SU-DHL-6 (cell line): ENCODE data around the gene SOBP.

ENCODE experiments used
- H2AFZ ChIP-seq: fragments of 200-600 bp; sonication (generic); 2 replicates; pipeline ENCODE4 v1.6.1; 2014; ENCODE audit warnings: low read depth, mild to moderate bottlenecking, moderate library complexity, mixed read lengths, antibody characterized with exemption, low read length; ENCODE audit not compliant: severe bottlenecking
- H3F3A ChIP-seq: fragments of 200-600 bp; shearing (Covaris generic); 2 replicates; pipeline ENCODE4 v1.6.0; 2016; ENCODE audit warnings: antibody characterized with exemption, mild to moderate bottlenecking; ENCODE audit not compliant: insufficient read depth
- H3K27ac ChIP-seq: fragments of 200-600 bp; sonication (generic); 2 replicates; pipeline ENCODE4 v1.5.1; 2016; ENCODE audit warnings: low read depth, mild to moderate bottlenecking, low read length, moderate library complexity, mixed read lengths
- H3K27me3 ChIP-seq: fragments of 200-600 bp; sonication (generic), shearing (Covaris generic); 2 replicates; pipeline ENCODE4 v1.6.0; 2014; ENCODE audit warnings: mild to moderate bottlenecking, low read length
- H3K36me3 ChIP-seq: fragments of 200-600 bp; sonication (generic); 2 replicates; pipeline ENCODE4 v1.6.1; 2014; ENCODE audit warnings: mild to moderate bottlenecking, low read length, mixed read lengths
- H3K4me2 ChIP-seq: fragments of 300-600, 200-600 bp; shearing (Covaris generic), sonication (generic); 2 replicates; pipeline ENCODE4 v1.6.0; 2014; ENCODE audit warnings: low read length, low read depth, mild to moderate bottlenecking; ENCODE audit not compliant: poor library complexity, severe bottlenecking
- H3K4me3 ChIP-seq: fragments of 200-600 bp; sonication (generic); 2 replicates; pipeline ENCODE4 v1.5.1; 2014; ENCODE audit warnings: antibody characterized with exemption, low read length, mild to moderate bottlenecking, mixed read lengths; ENCODE audit not compliant: insufficient read depth, poor library complexity, severe bottlenecking
- H3K79me2 ChIP-seq: fragments of 200-600 bp; sonication (generic); 2 replicates; pipeline ENCODE4 v1.6.1; 2014; ENCODE audit warnings: mild to moderate bottlenecking, low read length, moderate library complexity; ENCODE audit not compliant: insufficient read depth
- H3K9ac ChIP-seq: fragments of 200-600 bp; sonication (generic); 2 replicates; pipeline ENCODE4 v1.7.0; 2014; ENCODE audit warnings: mild to moderate bottlenecking, low read length
- H3K9me2 ChIP-seq: fragments of 200-600 bp; sonication (generic); replicated peaks from 2 replicates; pipeline ENCODE4 v1.6.1; 2014; ENCODE audit warnings: low read length; ENCODE audit not compliant: insufficient read depth
- H3K9me3 ChIP-seq: fragments of 200-600 bp; sonication (generic); 2 replicates; pipeline ENCODE4 v1.6.1; 2014; ENCODE audit warnings: low read length, mixed read lengths; ENCODE audit not compliant: insufficient read depth
- H4K20me1 ChIP-seq: fragments of 200-600 bp; sonication (generic); 2 replicates; pipeline ENCODE4 v1.6.1; 2014; ENCODE audit warnings: low read depth, mild to moderate bottlenecking, antibody characterized with exemption, low read length, moderate library complexity, mixed read lengths
- CTCF ChIP-seq: fragments of 200-600 bp; sonication (generic); IDR thresholded peaks from one replicate; pipeline ENCODE4 v1.5.1; 2017; ENCODE audit warnings: antibody characterized with exemption, mild to moderate bottlenecking, low read length, moderate library complexity; ENCODE audit not compliant: insufficient read depth, poor library complexity, severe bottlenecking
- EZH2phosphoT487 ChIP-seq: fragments of 200-600 bp; sonication (generic), shearing (Covaris generic); conservative IDR thresholded peaks from 2 replicates; pipeline ENCODE4 v1.6.1; 2018; ENCODE audit warnings: mild to moderate bottlenecking, antibody characterized with exemption, low read length, moderate library complexity, mixed read lengths

Gene SOBP

GRCh38 chr6:107639511-107639910 is 149.6 kb downstream of the SOBP start:
- Histone ChIP-seq H3K4me2 (no peak overlapping the region), H4K20me1 (no peaks in the 10 kb centered on the region), H3K9me3 (no peaks in the 10 kb centered on the region), H3K36me3 (0 out of 2 replicates have a peak, but pooled peaks cover 7% of the 10 kb centered on the region), H3K27me3 (no peaks in the 10 kb centered on the region), H3K27ac (no peak overlapping the region), H3F3A (peaks cover 19% of the 10 kb centered on the region), H3K79me2 (no peaks in the 10 kb centered on the region), H2AFZ (no peak overlapping the region), H3K4me3 (no peak overlapping the region), H3K9ac (no peak overlapping the region), H3K9me2 (no peaks in the 10 kb centered on the region)
- TF ChIP-seq CTCF (no peak), EZH2phosphoT487 (no peak)

GRCh38 chr6:107641071-107641470 is 151.2 kb downstream of the SOBP start:
- TF ChIP-seq EZH2phosphoT487 (no peak), CTCF (no peak)

GRCh38 chr6:107641500-107641941 is 151.6 kb downstream of the SOBP start:
- H3K27me3 ChIP-seq = no peaks in the 10 kb centered on the region
- H3K36me3 ChIP-seq = 0 out of 2 replicates have a peak, but pooled peaks cover 2% of the 10 kb centered on the region
- no peaks in the 10 kb centered on the region for H3K79me2 ChIP-seq
- H3K4me2 ChIP-seq = peak overlapping the region; percentile 61
- peaks cover 22% of the 10 kb centered on the region for H3F3A ChIP-seq
- H3K4me3 ChIP-seq = no peak overlapping the region
- H2AFZ ChIP-seq = no peak overlapping the region
- no peaks in the 10 kb centered on the region for H3K9me2 ChIP-seq
- TF ChIP-seq EZH2phosphoT487 (no peak), CTCF (no peak)
- no peaks in the 10 kb centered on the region for H3K9me3 ChIP-seq
- H4K20me1 ChIP-seq = no peaks in the 10 kb centered on the region
- peak overlapping the region; percentile 88 for H3K27ac ChIP-seq
- H3K9ac ChIP-seq = peak overlapping the region; percentile 15; the same call in 1 of the 2 replicates

More at GRCh38 chr6:107641071-107641470, 151.2 kb downstream of the SOBP start:
- Histone ChIP-seq H3F3A (peaks cover 22% of the 10 kb centered on the region), H3K4me3 (no peak overlapping the region), H3K79me2 (no peaks in the 10 kb centered on the region), H3K9me3 (no peaks in the 10 kb centered on the region), H3K27ac (peak overlapping the region; percentile 88), H4K20me1 (no peaks in the 10 kb centered on the region), H3K9me2 (no peaks in the 10 kb centered on the region), H3K4me2 (no peak overlapping the region), H2AFZ (no peak overlapping the region), H3K27me3 (no peaks in the 10 kb centered on the region), H3K9ac (0 out of 2 replicates have a peak overlapping the region, but pooled peaks have one; percentile 15), H3K36me3 (0 out of 2 replicates have a peak, but pooled peaks cover 2% of the 10 kb centered on the region)
